ENCODE data around the gene B9D1.

DNA sequence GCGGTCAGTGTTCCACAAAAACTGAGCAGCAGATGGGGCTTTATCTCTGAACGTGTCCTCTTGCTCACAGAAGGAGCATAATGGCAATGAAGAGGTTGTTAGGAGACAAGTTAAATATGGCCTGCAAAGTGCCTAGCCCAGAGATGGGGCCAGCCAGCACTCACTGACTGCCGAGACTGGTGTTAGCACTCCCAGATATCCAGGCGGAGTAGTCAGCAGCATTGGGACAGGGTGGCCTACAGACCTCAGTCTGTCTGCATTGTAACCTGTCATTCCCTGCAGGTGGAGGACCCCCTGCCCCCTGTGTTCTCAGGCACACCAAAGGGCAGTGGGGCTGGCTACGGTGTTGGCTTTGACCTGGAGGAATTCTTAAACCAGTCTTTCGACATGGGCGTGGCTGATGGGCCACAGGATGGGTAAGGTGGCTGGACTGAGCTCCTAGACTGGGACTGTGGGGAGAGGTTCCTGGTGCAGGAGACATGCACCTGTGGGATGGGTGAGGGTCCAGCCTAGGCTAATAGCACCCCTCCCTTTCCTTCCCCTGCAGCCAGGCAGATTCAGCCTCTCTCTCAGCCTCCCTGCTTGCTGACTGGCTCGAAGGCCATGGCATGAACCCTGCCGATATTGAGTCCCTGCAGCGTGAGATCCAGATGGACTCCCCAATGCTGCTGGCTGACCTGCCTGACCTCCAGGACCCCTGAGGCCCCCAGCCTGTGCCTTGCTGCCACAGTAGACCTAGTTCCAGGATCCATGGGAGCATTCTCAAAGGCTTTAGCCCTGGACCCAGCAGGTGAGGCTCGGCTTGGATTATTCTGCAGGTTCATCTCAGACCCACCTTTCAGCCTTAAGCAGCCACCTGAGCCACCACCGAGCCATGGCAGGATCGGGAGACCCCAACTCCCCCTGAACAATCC is 20.3 kb upstream of the B9D1 start:
- TF ChIP-seq, protein P1, sequence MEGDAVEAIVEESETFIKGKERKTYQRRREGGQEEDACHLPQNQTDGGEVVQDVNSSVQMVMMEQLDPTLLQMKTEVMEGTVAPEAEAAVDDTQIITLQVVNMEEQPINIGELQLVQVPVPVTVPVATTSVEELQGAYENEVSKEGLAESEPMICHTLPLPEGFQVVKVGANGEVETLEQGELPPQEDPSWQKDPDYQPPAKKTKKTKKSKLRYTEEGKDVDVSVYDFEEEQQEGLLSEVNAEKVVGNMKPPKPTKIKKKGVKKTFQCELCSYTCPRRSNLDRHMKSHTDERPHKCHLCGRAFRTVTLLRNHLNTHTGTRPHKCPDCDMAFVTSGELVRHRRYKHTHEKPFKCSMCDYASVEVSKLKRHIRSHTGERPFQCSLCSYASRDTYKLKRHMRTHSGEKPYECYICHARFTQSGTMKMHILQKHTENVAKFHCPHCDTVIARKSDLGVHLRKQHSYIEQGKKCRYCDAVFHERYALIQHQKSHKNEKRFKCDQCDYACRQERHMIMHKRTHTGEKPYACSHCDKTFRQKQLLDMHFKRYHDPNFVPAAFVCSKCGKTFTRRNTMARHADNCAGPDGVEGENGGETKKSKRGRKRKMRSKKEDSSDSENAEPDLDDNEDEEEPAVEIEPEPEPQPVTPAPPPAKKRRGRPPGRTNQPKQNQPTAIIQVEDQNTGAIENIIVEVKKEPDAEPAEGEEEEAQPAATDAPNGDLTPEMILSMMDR (conservative IDR thresholded peaks at IDR 0.05; ENCODE audit: low read depth, low read length): no peak
- TF ChIP-seq EZH2 (IDR thresholded peaks at IDR 0.05; ENCODE audit: low read length, unreplicated experiment): no peak
- TF ChIP-seq EZH2phosphoT487 (IDR thresholded peaks at IDR 0.05; ENCODE audit: borderline replicate concordance, low read length): no peak

All from PC-3 (cell line).